GM18507 (cell line): ENCODE measurements around the gene THOC7.

ENCODE experiments used
- DNase-seq: peaks from one replicate; pipeline ENCODE4 v3.0.0; 2011; ENCODE audit warnings: low read depth; ENCODE audit not compliant: insufficient read length; ENCODE audit errors: extremely low spot score
- FAIRE-seq: peaks from 2 replicates; lab custom pipeline; 2011; peaks lifted over from hg19 to GRCh38; lab: Jason Lieb, UNC

Gene THOC7

GRCh38 chr3:63886858-63887257, 23.3 kb upstream of the THOC7 start:
- FAIRE-seq (no peak), DNase-seq (no peak)

- FAIRE-seq (no peak), DNase-seq (no peak)
These were observed 17.0 kb upstream of the THOC7 start for GRCh38 chr3:63880653-63881052.

GRCh38 chr3:63878394-63879060, 14.9 kb upstream of the THOC7 start:
- DNase-seq (no peak), FAIRE-seq (no peak)

GRCh38 chr3:63877737-63878393, 14.3 kb upstream of the THOC7 start:
- FAIRE-seq: no peak
- DNase-seq: no peak

- DNase-seq: no peak
These were observed 12.7 kb upstream of the THOC7 start for GRCh38 chr3:63876260-63876659.

GRCh38 chr3:63875510-63875909, 11.9 kb upstream of the THOC7 start:
- no peak for FAIRE-seq

More at GRCh38 chr3:63876260-63876659, 12.7 kb upstream of the THOC7 start:
- no peak for FAIRE-seq

GRCh38 chr3:63874769-63875168, 11.2 kb upstream of the THOC7 start:
- DNase-seq: no peak
- FAIRE-seq: no peak

More at GRCh38 chr3:63875510-63875909, 11.9 kb upstream of the THOC7 start:
- no peak for DNase-seq

- no peak for DNase-seq
These were observed 8.7 kb upstream of the THOC7 start for GRCh38 chr3:63872135-63872924.

GRCh38 chr3:63870615-63871005, 7.0 kb upstream of the THOC7 start:
- FAIRE-seq (no peak), DNase-seq (no peak)

More at GRCh38 chr3:63872135-63872924, 8.7 kb upstream of the THOC7 start:
- FAIRE-seq: no peak

GRCh38 chr3:63869940-63870614, 6.5 kb upstream of the THOC7 start:
- FAIRE-seq (no peak), DNase-seq (no peak)

- FAIRE-seq: no peak
- DNase-seq: no peak
These were observed 3.6 kb upstream of the THOC7 start for GRCh38 chr3:63867225-63867624.

- no peak for FAIRE-seq
- no peak for DNase-seq
These were observed 1.3 kb upstream of the THOC7 start for GRCh38 chr3:63864965-63865327.

- DNase-seq (peak; percentile 18), FAIRE-seq (peak; percentile 74)
These were observed 681 bp upstream of the THOC7 start for GRCh38 chr3:63864008-63864964.

- FAIRE-seq (peak; percentile 46), DNase-seq (no peak)
These were observed 828 bp downstream of the THOC7 start for GRCh38 chr3:63862804-63863149.

GRCh38 chr3:63861306-63861705, 2.3 kb downstream of the THOC7 start:
- no peak for DNase-seq
- no peak for FAIRE-seq

GRCh38 chr3:63860776-63861175, 2.8 kb downstream of the THOC7 start:
- DNase-seq: no peak
- no peak for FAIRE-seq

- no peak for DNase-seq
- no peak for FAIRE-seq
These were observed 6.3 kb downstream of the THOC7 start for GRCh38 chr3:63857311-63857710.

- DNase-seq (no peak), FAIRE-seq (no peak)
These were observed 8.2 kb downstream of the THOC7 start for GRCh38 chr3:63855333-63855940.

GRCh38 chr3:63853106-63853505, 10.5 kb downstream of the THOC7 start:
- FAIRE-seq (no peak), DNase-seq (no peak)
